EH (cell line): ENCODE measurements around the gene WDR38.

Experiments
- DNase-seq: peaks from one replicate; pipeline ENCODE4 v3.0.0-alpha.2; 2015; ENCODE audit warnings: low read depth

The WDR38 gene

GRCh38 chr9:124852829-124853531 lies at the start of gene WDR38:
Gene WDR38 (plus strand): TSS chr9:124853460. CDS start chr9:124853532, 72 bp downstream.
- DNase-seq: peak; percentile 82

- no peak for DNase-seq
These were observed 49.3 kb upstream of the WDR38 start for GRCh38 chr9:124803911-124804310.

GRCh38 chr9:124805186-124805585 lies 48.1 kb upstream of the WDR38 start:
- peak; percentile 52 for DNase-seq

GRCh38 chr9:124808246-124808956 lies 44.9 kb upstream of the WDR38 start:
- DNase-seq: no peak

- DNase-seq: no peak
These were observed 44.0 kb upstream of the WDR38 start for GRCh38 chr9:124809211-124809610.

- DNase-seq: no peak
These were observed 43.3 kb upstream of the WDR38 start for GRCh38 chr9:124809741-124810500.

GRCh38 chr9:124810663-124811355 lies 42.5 kb upstream of the WDR38 start:
- DNase-seq: peak; percentile 95

- DNase-seq: peak; percentile 100
These were observed 40.8 kb upstream of the WDR38 start for GRCh38 chr9:124812441-124812876.

- DNase-seq: no peak
These were observed 40.2 kb upstream of the WDR38 start for GRCh38 chr9:124813041-124813440.

- DNase-seq: peak; percentile 14
These were observed 39.6 kb upstream of the WDR38 start for GRCh38 chr9:124813501-124814163.

- DNase-seq: no peak
These were observed 39.1 kb upstream of the WDR38 start for GRCh38 chr9:124814164-124814535.

- no peak for DNase-seq
These were observed 37.7 kb upstream of the WDR38 start for GRCh38 chr9:124815601-124816000.

- DNase-seq: peak; percentile 78
These were observed 34.6 kb upstream of the WDR38 start for GRCh38 chr9:124818431-124819281.

GRCh38 chr9:124820698-124821623 lies 32.3 kb upstream of the WDR38 start:
- DNase-seq: no peak

- no peak for DNase-seq
These were observed 24.5 kb upstream of the WDR38 start for GRCh38 chr9:124828489-124829333.

- no peak for DNase-seq
These were observed 24.0 kb upstream of the WDR38 start for GRCh38 chr9:124829334-124829669.

- DNase-seq: no peak
These were observed 22.7 kb upstream of the WDR38 start for GRCh38 chr9:124830593-124830992.

GRCh38 chr9:124831642-124832364 lies 21.5 kb upstream of the WDR38 start:
- no peak for DNase-seq
